Brain microvascular endothelial cell (primary cell): ENCODE measurements around the gene CAMTA1.
A peak's percentile ranks its signal among the peaks of the same experiment; 100 is the strongest.

ENCODE experiments used
- DNase-seq: peaks from one replicate; pipeline ENCODE4 v3.0.0-alpha.2; 2020
- H3K27ac ChIP-seq: fragments of 250-450 bp; sonication (Bioruptor Pico); 2 replicates; pipeline ENCODE4 v1.5.1; 2020; ENCODE audit warnings: mild to moderate bottlenecking, moderate library complexity
- H3K27me3 ChIP-seq: fragments of 250-450 bp; sonication (Bioruptor Pico); replicated peaks from 2 replicates; pipeline ENCODE4 v1.5.1; 2020; ENCODE audit warnings: mild to moderate bottlenecking
- H3K36me3 ChIP-seq: fragments of 250-450 bp; sonication (Bioruptor Pico); replicated peaks from 2 replicates; pipeline ENCODE4 v1.5.1; 2020; ENCODE audit warnings: mild to moderate bottlenecking
- H3K4me3 ChIP-seq: 2 replicates; pipeline ENCODE4 v1.5.1; 2011; ENCODE audit warnings: low read depth, mild to moderate bottlenecking, control low read depth, low read length, moderate library complexity
- in situ Hi-C: cut with HindIII; loops from 2 replicates; pipeline ENCODE4 v1.10.0; 2017; ENCODE audit warnings: low sequenced_read_pairs, low pct_ligation_motif_present
- TF ChIP-seq, protein P1 (sequence below): IDR thresholded peaks from 2 replicates; pipeline ENCODE4 v1.5.1; 2011; ENCODE audit warnings: low read depth, mild to moderate bottlenecking, moderate library complexity, low read length, control low read depth, inconsistent platforms; ENCODE audit errors: missing control alignments

Gene CAMTA1

DNA sequence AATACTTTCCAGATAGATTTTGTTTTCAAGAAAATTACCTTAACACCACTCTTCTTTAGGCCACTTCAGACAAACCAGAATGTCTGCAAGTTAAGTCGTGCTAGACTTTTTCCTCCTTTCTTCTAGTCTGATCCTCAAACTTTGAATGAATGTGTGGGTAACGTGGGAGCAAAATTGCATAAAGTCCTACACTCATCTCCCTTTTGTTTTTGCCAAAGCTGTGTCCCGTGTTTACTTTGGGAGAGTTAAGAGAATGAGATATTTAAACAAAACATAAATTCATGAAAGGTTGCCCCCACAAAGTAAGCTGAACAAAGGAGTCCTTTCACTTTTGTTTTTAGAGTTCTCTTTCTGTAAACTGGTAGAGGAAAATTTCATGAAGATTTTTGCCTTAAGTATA lies 969.0 kb downstream of the CAMTA1 start:
- Histone ChIP-seq H3K27me3 (no peaks in the 10 kb centered on the region), H3K27ac (no peak overlapping the region), H3K36me3 (no peaks in the 10 kb centered on the region), H3K4me3 (no peak overlapping the region)
- TF ChIP-seq, protein P1, sequence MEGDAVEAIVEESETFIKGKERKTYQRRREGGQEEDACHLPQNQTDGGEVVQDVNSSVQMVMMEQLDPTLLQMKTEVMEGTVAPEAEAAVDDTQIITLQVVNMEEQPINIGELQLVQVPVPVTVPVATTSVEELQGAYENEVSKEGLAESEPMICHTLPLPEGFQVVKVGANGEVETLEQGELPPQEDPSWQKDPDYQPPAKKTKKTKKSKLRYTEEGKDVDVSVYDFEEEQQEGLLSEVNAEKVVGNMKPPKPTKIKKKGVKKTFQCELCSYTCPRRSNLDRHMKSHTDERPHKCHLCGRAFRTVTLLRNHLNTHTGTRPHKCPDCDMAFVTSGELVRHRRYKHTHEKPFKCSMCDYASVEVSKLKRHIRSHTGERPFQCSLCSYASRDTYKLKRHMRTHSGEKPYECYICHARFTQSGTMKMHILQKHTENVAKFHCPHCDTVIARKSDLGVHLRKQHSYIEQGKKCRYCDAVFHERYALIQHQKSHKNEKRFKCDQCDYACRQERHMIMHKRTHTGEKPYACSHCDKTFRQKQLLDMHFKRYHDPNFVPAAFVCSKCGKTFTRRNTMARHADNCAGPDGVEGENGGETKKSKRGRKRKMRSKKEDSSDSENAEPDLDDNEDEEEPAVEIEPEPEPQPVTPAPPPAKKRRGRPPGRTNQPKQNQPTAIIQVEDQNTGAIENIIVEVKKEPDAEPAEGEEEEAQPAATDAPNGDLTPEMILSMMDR: no peak
- in situ Hi-C loops: no loop called here
- no peak for DNase-seq

DNA sequence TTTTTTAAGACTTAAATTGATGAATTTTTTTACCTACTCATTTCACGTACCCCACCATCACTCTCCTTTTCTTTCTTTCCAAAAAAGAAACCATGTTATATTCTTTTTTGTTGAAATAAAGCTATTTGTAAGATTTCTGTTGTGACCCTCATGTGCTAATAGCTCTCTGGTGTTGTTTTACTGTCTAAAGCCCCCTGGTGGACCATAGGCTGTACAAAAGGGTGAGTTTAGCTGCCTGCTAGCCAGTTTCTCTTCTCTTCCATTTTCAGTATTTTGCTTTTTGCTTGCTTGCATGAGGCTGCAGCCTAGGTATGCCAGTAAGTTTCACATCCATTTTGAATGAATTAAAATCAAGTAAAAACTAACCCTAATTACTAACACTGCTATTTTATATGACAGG lies 970.2 kb downstream of the CAMTA1 start:
- in situ Hi-C loops: no loop called here
- no peak overlapping the region for H3K27ac ChIP-seq
- peak; percentile 13 for DNase-seq
- H3K27me3 ChIP-seq: no peaks in the 10 kb centered on the region
- no peak overlapping the region for H3K4me3 ChIP-seq
- TF ChIP-seq, protein P1: peak; percentile 66
- no peaks in the 10 kb centered on the region for H3K36me3 ChIP-seq

DNA sequence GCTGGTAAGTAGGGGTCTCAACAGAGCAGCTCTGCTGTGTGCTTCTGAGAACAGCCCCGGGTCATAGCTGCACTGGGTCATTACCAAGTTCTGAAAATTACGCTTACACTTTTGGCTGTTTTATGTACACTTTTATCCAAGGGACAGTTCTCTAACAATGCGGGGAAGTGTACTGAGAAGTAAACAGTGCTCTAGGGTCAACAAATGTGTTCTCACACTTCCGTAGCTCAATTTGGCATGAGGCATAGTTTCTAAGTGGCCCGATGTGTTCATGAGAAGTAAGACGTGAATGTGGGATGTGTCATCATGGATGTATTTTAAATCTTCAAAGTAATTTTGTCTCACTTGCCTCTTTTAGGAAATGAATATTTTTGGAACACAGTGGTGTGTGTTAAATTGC lies 975.0 kb downstream of the CAMTA1 start:
- in situ Hi-C loops: no loop called here
- no peak for DNase-seq
- Histone ChIP-seq H3K4me3 (no peak overlapping the region), H3K27me3 (no peaks in the 10 kb centered on the region), H3K27ac (no peak overlapping the region), H3K36me3 (no peaks in the 10 kb centered on the region)
- TF ChIP-seq, protein P1: no peak

DNA sequence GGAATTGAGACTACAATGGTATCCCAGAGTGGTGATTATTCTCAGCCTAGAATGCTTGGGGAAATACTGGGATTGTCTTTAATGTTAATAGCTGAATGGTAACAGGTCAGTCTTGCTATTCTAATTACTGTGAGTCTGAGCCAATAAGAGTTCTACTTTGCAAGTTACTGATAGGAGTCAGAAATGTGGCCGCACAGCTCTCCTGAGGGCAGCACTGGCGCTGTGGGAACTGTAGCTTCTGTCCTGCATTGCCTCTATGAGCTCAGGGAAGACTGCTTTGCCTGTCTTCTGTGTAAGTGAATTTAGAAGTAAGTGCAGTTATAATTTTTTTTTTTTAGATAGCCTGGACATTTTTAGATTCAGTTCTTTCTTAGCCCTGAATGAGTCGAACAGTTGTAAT lies 975.8 kb downstream of the CAMTA1 start:
- in situ Hi-C loops: no loop called here
- no peak overlapping the region for H3K4me3 ChIP-seq
- no peaks in the 10 kb centered on the region for H3K36me3 ChIP-seq
- TF ChIP-seq, protein P1: no peak
- DNase-seq: no peak
- no peaks in the 10 kb centered on the region for H3K27me3 ChIP-seq
- no peak overlapping the region for H3K27ac ChIP-seq

DNA sequence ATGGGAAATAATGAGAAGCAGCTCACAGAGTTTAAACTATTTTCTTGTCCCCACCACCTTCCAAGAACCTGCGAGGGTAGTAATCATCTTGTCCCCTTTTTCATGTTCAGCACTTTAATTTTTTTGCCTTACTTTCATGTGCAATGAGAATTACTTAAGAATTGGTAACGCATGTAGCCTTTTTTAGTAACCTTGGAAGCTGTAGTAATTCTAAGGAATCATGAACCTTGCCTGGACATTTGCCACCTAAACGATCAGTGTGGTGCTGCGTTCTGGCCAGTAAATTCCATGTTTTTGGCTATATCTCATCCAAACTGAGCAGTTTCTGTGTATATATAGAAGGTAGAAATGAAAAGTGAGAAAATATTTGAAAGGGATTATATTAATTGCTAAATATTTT lies 981.9 kb downstream of the CAMTA1 start:
- TF ChIP-seq, protein P1: no peak
- Histone ChIP-seq H3K4me3 (no peak overlapping the region), H3K36me3 (no peaks in the 10 kb centered on the region), H3K27me3 (no peaks in the 10 kb centered on the region), H3K27ac (no peak overlapping the region)
- in situ Hi-C loops: no loop called here
- no peak for DNase-seq

DNA sequence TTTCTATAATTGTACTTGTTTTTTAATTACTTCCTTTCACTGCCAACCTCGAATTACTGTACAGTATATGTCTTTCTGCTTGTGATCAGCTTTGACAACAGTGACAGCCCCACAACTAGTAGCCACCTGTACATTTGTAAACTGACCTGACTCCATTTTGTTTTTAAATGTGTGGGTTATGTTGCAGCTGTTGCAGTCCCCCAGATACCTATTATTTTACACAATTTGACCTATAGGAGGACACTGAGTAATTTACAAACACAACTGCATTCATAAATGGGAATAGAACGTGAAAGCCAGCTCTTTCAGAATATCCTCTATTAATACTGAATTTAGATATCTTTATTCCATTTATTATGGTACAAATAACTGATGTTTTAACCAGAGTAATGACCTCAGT lies 983.3 kb downstream of the CAMTA1 start:
- Histone ChIP-seq H3K4me3 (no peak overlapping the region), H3K36me3 (no peaks in the 10 kb centered on the region), H3K27ac (no peak overlapping the region), H3K27me3 (no peaks in the 10 kb centered on the region)
- in situ Hi-C loops: no loop called here
- TF ChIP-seq, protein P1: no peak
- DNase-seq: no peak
